Measurements from ENCODE around the gene RBBP6.

RBBP6 gene

DNA sequence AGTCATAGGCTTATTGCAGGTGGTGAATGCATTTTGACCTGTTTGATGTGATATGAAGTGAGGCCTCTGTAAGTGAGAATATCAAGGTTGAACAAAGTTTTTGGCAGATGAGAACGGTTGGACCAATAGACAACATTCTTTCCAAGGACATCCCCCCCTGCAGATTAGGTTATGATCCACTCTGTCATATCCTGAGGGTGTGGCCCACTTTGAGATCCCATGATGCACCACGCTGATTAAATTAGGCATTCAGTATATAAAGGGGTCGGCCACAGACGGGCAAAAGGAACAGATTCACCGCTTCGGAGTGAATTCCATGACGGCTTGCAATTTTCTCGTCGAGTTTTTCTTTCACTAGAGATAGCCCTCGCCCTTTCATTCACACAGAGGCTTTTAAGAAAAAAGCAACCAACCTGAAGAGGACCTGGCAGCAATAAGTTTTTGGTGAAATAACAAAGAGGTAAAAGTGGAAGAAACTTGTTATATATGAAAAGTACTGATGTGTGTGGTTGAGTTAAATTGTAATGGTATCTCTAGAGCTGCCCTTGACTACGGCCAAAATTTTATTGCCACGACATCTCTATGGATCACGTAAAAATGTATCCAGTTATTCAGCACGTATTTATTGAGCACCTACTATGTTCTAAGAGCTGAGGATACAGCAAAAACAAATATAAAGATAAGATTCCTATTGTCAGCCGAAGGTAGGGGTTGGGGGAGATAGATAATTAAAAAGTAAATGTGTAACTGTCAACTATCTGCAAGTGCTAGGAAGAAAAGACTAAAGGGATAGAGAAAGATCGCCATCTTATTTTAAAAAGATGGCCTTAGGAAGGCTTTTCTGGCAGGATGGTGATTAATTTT lies 1.7 kb upstream of the RBBP6 start (continued):
- TF ChIP-seq ZNF558 (tag by site-specific recombination; IDR thresholded peaks at IDR 0.05) (no peak), CTCF (tag by site-specific recombination; IDR thresholded peaks at IDR 0.05) (no peak), MZF1 (tag by site-specific recombination; IDR thresholded peaks at IDR 0.05; ENCODE audit: borderline replicate concordance) (peak; percentile 35; the same call in 1 of the 2 replicates), PRDM2 (tag by site-specific recombination; IDR thresholded peaks at IDR 0.05; ENCODE audit: borderline replicate concordance) (no peak), ZNF169 (tag by site-specific recombination; IDR thresholded peaks at IDR 0.05) (no peak), PRDM10 (tag by site-specific recombination; IDR thresholded peaks at IDR 0.05) (peak; percentile 81), ZNF473 (tag by site-specific recombination; IDR thresholded peaks at IDR 0.05) (no peak), ZNF629 (tag by site-specific recombination; IDR thresholded peaks at IDR 0.05) (no peak), ZNF121 (tag by site-specific recombination; IDR thresholded peaks at IDR 0.05) (no peak), KLF10 (tag by site-specific recombination; IDR thresholded peaks at IDR 0.05) (no peak)
- TF ChIP-seq, protein P1, sequence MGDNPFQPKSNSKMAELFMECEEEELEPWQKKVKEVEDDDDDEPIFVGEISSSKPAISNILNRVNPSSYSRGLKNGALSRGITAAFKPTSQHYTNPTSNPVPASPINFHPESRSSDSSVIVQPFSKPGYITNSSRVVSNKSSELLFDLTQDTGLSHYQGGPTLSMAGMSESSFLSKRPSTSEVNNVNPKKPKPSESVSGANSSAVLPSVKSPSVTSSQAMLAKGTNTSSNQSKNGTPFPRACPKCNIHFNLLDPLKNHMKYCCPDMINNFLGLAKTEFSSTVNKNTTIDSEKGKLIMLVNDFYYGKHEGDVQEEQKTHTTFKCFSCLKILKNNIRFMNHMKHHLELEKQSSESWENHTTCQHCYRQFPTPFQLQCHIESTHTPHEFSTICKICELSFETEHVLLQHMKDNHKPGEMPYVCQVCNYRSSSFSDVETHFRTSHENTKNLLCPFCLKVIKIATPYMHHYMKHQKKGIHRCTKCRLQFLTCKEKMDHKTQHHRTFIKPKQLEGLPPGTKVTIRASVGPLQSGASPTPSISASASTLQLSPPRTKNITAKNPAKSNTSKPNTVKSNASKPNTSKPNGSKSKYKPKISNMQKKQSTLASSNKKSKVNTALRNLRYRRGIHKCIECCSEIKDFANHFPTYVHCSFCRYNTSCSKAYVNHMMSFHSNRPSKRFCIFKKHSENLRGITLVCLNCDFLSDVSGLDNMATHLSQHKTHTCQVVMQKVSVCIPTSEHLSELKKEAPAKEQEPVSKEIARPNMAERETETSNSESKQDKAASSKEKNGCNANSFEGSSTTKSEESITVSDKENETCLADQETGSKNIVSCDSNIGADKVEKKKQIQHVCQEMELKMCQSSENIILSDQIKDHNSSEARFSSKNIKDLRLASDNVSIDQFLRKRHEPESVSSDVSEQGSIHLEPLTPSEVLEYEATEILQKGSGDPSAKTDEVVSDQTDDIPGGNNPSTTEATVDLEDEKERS (tag by site-specific recombination; IDR thresholded peaks at IDR 0.05): no peak
- TF ChIP-seq, protein P2, sequence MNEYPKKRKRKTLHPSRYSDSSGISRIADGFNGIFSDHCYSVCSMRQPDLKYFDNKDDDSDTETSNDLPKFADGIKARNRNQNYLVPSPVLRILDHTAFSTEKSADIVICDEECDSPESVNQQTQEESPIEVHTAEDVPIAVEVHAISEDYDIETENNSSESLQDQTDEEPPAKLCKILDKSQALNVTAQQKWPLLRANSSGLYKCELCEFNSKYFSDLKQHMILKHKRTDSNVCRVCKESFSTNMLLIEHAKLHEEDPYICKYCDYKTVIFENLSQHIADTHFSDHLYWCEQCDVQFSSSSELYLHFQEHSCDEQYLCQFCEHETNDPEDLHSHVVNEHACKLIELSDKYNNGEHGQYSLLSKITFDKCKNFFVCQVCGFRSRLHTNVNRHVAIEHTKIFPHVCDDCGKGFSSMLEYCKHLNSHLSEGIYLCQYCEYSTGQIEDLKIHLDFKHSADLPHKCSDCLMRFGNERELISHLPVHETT (tag by site-specific recombination; IDR thresholded peaks at IDR 0.05): no peak

Data from HEK293 (cell line).